ENCODE results near the gene SNX11. TPM values are rescaled to one million over a fixed set of nuclear protein-coding genes. Genes with fewer than 3 reads are reported as not detected.

The SNX11 gene
- total RNA-seq, 4 donors from 2014 or later, result 12.7 to 16.6 (median 15.0) TPM

GRCh38 chr17:48155889-48156611 lies 48.5 kb downstream of the SNX11 start:
- intact Hi-C loops (cut with DNase I), result no loop called here
- no peak for TF ChIP-seq POLR2A (IDR thresholded peaks at IDR 0.05)
- TF ChIP-seq, protein P1, sequence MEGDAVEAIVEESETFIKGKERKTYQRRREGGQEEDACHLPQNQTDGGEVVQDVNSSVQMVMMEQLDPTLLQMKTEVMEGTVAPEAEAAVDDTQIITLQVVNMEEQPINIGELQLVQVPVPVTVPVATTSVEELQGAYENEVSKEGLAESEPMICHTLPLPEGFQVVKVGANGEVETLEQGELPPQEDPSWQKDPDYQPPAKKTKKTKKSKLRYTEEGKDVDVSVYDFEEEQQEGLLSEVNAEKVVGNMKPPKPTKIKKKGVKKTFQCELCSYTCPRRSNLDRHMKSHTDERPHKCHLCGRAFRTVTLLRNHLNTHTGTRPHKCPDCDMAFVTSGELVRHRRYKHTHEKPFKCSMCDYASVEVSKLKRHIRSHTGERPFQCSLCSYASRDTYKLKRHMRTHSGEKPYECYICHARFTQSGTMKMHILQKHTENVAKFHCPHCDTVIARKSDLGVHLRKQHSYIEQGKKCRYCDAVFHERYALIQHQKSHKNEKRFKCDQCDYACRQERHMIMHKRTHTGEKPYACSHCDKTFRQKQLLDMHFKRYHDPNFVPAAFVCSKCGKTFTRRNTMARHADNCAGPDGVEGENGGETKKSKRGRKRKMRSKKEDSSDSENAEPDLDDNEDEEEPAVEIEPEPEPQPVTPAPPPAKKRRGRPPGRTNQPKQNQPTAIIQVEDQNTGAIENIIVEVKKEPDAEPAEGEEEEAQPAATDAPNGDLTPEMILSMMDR (IDR thresholded peaks at IDR 0.05), result no peak
- DNase-seq, result no peak
- Histone ChIP-seq H3K4me1 (no peaks in the 10 kb centered on the region), H3K27me3 (peaks cover 0 to 55% (median 0%) of the 10 kb centered on the region in 4 donors), H3K9me3 (no peaks in the 10 kb centered on the region), H3K4me3 (no peak overlapping the region), H3K36me3 (no peaks in the 10 kb centered on the region), H3K27ac (no peak overlapping the region)
- WGBS, 2 donors, result 49 to 67% methylated on average over 19 of the region's 21 CpGs

DNA sequence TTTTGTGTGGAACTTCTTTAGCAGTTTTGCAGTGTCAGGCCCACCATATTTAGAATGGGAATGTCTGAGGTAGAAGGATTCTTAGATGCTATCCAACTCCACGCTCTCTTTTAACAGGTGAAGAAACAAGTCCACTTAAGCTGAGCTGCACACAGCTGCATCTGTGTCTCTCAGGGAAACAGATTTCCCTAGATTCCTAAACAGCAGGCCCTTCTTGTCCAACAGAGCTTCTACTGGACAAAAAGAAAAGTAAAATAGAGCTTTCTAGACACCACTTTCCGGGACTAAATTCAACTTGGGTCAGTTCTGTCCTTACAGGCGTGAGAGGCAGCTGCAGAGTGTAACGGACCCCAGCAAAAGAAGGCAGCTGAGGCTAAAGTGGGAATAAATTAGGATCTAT lies 51.7 kb downstream of the SNX11 start:
- no peaks in the 10 kb centered on the region for H3K4me1 ChIP-seq
- WGBS, 2 donors, result 82 to 91% methylated on average over 4 of the region's 4 CpGs
- peaks cover 0 to 23% (median 0%) of the 10 kb centered on the region in 4 donors for H3K27me3 ChIP-seq
- TF ChIP-seq, protein P1 (IDR thresholded peaks at IDR 0.05), result no peak
- no peak for TF ChIP-seq POLR2A (IDR thresholded peaks at IDR 0.05)
- no peaks in the 10 kb centered on the region for H3K36me3 ChIP-seq
- DNase-seq, result no peak
- no peaks in the 10 kb centered on the region for H3K9me3 ChIP-seq
- no peak overlapping the region for H3K4me3 ChIP-seq
- intact Hi-C loops (cut with DNase I), result no loop called here
- no peak overlapping the region for H3K27ac ChIP-seq

- H3K9me3 ChIP-seq, result no peaks in the 10 kb centered on the region
- TF ChIP-seq, protein P1 (IDR thresholded peaks at IDR 0.05), result no peak
- no peak for TF ChIP-seq POLR2A (IDR thresholded peaks at IDR 0.05)
- H3K27ac ChIP-seq, result no peak overlapping the region
- H3K36me3 ChIP-seq, result no peaks in the 10 kb centered on the region
- no peak overlapping the region for H3K4me3 ChIP-seq
- 75 to 95% methylated on average over 5 of the region's 5 CpGs for WGBS, 2 donors
- intact Hi-C loops (cut with DNase I), result no loop called here
- no peak for DNase-seq
- H3K4me1 ChIP-seq, result no peaks in the 10 kb centered on the region
- peaks cover 0 to 17% (median 0%) of the 10 kb centered on the region in 4 donors for H3K27me3 ChIP-seq
Measured at GRCh38 chr17:48160177-48161081, 52.9 kb downstream of the SNX11 start.

DNA sequence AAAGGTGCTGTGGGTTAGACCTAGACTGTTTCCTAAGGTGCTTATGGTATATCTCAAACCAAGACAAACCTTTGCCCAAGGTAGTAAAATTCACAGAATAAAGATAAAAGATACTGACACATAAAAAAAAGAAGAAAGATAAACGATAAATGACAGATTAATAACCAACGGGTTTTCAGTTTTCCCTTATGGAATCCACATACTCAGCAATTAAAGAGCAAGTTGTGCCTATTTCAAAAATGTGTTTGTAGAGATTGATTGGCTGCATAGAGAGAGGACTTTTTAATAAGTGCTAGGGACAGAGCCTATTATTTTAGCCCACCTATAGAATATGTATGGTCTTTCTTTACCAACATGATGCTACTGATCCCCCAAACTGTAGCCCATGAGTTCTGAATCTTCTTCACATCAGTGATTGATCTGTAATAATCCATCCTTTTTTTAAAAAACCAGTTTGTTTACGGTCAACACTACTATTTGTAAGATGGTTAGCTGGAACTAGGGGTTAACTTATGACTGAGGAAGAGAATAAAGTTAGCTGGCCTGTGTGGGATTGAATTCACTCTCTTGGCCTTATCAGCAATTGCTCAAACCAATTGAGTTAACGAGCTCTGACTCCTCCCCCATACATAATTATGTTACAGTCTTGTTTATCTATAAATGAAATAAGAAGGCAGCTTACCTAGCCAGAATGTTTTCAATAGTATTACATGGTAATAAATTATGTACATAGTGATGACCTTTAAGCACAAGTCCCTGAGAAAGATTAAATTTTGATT lies 53.8 kb downstream of the SNX11 start:
- WGBS, 2 donors, result 85 to 93% methylated on average over 4 of the region's 4 CpGs
- intact Hi-C loops (cut with DNase I), result no loop called here
- no peaks in the 10 kb centered on the region for H3K36me3 ChIP-seq
- no peak overlapping the region for H3K4me3 ChIP-seq
- DNase-seq, result no peak
- H3K27me3 ChIP-seq, result peaks cover 0 to 8% (median 0%) of the 10 kb centered on the region in 4 donors
- H3K4me1 ChIP-seq, result no peaks in the 10 kb centered on the region
- no peaks in the 10 kb centered on the region for H3K9me3 ChIP-seq
- no peak overlapping the region for H3K27ac ChIP-seq
- TF ChIP-seq POLR2A (IDR thresholded peaks at IDR 0.05), result no peak
- TF ChIP-seq, protein P1 (IDR thresholded peaks at IDR 0.05), result no peak

Measured in esophagus squamous epithelium (tissue), 5 donors.